ENCODE measurements around the gene CCL17.
"Not testable (repeated sequence)": the region's sequence is repeated elsewhere in the genome, so short reads cannot be mapped to it uniquely, and the experiment has no call there.

CCL17 gene

DNA sequence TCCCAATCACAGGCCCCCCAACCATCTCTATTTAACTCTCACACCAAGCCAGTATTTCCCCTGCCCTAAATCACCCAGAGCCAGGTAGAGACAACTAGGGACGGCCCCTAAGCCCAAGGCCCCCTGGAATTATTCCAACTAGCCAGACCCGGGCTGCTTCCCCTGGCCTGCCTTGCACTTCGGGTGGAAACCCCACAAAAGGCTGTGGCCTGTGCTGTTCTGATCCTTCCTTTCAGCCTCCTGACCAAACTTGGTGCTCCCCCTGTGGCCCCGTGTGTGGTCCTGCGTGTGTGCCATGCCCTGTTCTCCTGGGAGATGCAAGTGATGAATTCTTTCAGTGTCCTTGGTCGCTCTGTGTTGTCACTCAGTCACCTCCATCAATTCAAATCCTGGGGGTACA lies 14.9 kb downstream of the CCL17 start:
- in situ Hi-C loops (cut with HindIII; ENCODE audit: low pct_ligation_motif_present, low pct_unique_long_range_greater_than_20kb, low sequenced_read_pairs): no loop called here

DNA sequence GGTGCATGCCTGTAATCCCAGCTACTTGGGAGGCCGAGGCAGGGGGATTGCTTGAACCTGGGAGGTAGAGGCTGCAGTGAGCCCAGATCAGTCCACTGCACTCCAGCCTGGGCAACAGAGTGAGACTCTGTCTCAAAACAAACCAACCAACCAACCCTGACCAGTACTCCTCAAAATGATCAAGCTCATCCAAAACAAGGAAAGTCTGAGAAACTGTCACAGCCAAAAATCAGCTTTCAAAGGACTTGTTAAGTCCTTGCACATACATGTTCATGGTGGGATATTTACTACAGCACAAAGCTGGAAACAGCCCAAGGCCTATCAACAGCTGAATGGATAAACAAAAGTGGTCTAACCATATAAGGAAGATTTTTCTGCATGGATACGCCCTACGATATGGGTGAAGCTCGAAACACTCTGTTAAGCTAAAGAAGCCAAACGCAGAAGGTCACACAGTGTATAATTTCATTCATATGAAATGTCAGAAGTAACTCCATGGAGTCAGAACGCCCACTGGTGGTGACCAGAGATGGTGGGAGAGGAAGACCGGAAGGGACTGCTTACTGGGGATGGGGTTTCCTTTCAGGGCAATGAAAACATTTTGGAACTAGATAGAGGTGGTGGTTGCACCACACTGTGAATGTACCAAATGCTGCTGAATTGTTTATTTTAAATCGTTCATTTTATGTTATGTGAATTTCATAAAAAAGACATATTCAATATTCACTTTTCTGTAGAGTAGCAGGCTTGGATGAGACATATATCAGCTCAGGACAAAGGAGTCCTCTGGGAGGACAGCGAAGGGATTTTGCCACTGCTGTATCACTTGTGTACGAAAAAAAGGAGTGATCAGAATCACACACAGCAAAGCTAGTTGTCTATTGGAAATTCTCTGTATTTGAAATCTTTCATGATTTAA lies 17.7 kb downstream of the CCL17 start:
- peak; percentile 60 for DNase-seq
- in situ Hi-C loops (cut with HindIII; ENCODE audit: low pct_ligation_motif_present, low pct_unique_long_range_greater_than_20kb, low sequenced_read_pairs): no loop called here

More for the DNA sequence above, 14.9 kb downstream of the CCL17 start:
- no peak for DNase-seq

DNA sequence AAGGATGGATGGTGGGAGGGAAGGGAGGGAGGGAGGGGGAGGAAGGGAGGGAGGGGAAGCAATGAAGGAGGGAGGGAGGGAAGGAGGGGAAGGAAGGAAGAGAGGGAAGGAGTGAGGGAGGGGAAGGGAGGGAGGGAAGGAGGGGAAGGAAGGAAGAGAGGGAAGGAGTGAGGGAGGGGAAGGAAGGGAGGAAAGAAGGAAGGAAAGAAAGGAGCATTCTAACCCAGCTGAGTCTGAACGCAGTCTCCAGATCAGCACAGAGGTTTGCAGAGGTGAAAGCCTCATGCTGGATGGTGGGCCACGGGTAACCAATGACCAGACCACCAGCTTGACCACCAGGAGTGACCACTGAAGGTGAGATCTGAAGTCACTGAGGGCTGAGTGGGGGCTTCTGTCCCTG lies 18.6 kb downstream of the CCL17 start:
- no peak for DNase-seq
- in situ Hi-C loops (cut with HindIII; ENCODE audit: low pct_ligation_motif_present, low pct_unique_long_range_greater_than_20kb, low sequenced_read_pairs): no loop called here

GRCh38 chr16:57424583-57424982 lies 20.0 kb downstream of the CCL17 start:
- DNase-seq: no peak
- in situ Hi-C loops (cut with HindIII; ENCODE audit: low pct_ligation_motif_present, low pct_unique_long_range_greater_than_20kb, low sequenced_read_pairs): no loop called here

DNA sequence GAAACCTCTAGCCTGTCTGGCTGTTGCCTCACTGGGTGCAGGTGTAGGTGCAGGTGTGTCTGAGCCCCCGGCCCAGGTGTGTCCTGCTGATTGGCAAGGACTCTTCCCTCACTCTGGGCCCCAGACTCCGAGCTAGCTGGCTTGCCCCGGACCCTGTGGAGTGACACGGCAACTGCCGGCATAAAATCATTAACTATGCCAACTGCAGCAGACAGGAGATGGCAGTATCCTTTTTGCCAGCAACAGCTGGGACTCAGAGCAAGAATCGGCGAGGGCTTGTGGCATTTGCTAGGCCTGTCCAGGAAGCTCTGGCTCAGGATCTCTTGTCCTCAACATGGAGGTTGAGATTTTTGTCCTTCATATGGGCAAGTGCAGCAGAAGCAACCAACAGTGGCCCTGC lies 21.8 kb downstream of the CCL17 start:
- in situ Hi-C loops (cut with HindIII; ENCODE audit: low pct_ligation_motif_present, low pct_unique_long_range_greater_than_20kb, low sequenced_read_pairs): no loop called here
- no peak for DNase-seq

DNA sequence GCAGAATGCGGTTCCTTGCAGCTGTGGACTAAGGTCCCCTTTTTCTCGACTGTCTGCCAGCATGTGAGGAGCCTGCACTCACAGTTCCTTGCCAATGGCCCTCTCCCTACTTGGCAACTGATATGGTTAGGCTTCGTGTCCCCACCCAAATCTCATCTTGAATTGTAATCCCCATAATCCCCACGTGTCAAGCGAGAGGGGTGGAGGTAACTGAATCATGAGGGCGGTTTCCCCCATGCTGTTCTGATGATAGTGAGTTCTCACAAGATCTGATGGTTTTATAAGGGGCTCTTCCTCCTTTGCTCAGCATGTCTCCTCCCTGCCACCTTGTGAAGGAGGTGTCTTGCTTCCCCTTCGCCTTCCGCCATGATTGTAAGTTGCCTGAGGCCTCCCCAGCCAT lies 22.7 kb downstream of the CCL17 start:
- no peak for DNase-seq
- in situ Hi-C loops (cut with HindIII; ENCODE audit: low pct_ligation_motif_present, low pct_unique_long_range_greater_than_20kb, low sequenced_read_pairs): no loop called here

GRCh38 chr16:57427824-57428223 lies 23.3 kb downstream of the CCL17 start:
- DNase-seq: no peak
- in situ Hi-C loops (cut with HindIII; ENCODE audit: low pct_ligation_motif_present, low pct_unique_long_range_greater_than_20kb, low sequenced_read_pairs): no loop called here

DNA sequence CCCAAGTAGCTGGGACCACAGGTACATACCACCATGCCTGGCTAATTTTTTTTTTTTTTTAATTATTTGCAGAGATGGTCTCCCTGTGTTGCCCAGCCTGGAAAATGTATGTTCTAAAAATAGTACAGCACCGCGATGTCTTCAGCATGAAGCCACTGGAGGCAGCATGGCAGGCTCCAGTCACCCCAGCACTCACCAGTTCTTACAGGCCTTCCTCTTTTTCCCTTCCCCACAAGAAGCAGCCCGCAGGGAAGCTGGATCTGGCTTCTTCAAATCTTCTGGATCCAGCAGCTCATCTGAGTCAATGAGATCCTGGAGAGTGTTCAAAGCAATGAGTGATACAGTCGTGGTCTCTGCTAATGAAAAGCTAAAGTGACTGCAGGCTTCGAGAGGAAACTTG lies 26.4 kb downstream of the CCL17 start:
- in situ Hi-C loops (cut with HindIII; ENCODE audit: low pct_ligation_motif_present, low pct_unique_long_range_greater_than_20kb, low sequenced_read_pairs): no loop called here

DNA sequence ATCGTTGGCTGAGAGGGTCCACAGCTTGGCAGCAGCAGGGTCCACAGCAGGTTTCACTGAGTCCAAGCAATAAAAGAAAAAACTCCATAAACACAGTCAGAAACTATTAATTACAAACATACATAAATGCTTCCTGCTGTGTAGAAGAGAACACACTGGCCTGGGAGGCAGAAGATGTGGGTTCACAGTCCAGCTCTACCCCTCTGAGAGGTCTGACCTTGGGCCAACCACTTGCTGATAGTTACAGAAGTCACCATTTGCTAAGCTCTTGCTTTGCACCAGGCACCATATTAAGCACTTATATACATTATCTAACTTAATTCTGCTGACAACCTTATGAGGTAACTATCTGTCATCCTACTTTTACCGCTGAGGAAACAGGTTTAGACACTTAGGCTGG lies 27.9 kb downstream of the CCL17 start:
- DNase-seq: no peak
- in situ Hi-C loops (cut with HindIII; ENCODE audit: low pct_ligation_motif_present, low pct_unique_long_range_greater_than_20kb, low sequenced_read_pairs): no loop called here

More for the DNA sequence above, 26.4 kb downstream of the CCL17 start:
- DNase-seq: no peak

DNA sequence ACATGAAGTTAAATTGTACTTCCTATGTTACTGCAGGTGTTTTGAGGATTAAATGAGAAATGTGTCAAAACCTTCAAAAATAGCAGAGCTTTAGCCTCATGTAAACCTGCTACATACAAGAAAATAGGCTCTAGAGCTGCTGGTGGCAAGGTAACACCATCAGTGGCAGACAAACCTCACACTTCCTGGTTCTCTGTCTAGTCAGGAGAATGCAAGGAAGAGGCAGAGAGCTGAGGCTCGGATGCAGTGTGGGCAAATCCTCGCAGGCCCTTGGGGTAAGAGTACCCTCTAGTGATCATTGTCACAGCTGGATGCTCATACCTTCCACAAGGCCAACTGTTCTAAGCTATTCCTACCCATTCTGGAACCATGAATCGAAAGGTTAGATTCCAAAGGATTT lies 28.4 kb downstream of the CCL17 start:
- in situ Hi-C loops (cut with HindIII; ENCODE audit: low pct_ligation_motif_present, low pct_unique_long_range_greater_than_20kb, low sequenced_read_pairs): no loop called here
- no peak for DNase-seq

GRCh38 chr16:57434003-57434402 lies 29.4 kb downstream of the CCL17 start:
- in situ Hi-C loops (cut with HindIII; ENCODE audit: low pct_ligation_motif_present, low pct_unique_long_range_greater_than_20kb, low sequenced_read_pairs): no loop called here
- no peak for DNase-seq

GRCh38 chr16:57435838-57436237 lies 31.3 kb downstream of the CCL17 start:
- no peak for DNase-seq
- in situ Hi-C loops (cut with HindIII; ENCODE audit: low pct_ligation_motif_present, low pct_unique_long_range_greater_than_20kb, low sequenced_read_pairs): no loop called here

- DNase-seq; in situ Hi-C loops (cut with HindIII; ENCODE audit: low pct_ligation_motif_present, low pct_unique_long_range_greater_than_20kb, low sequenced_read_pairs): not testable (repeated sequence)
Observed at GRCh38 chr16:57439947-57440346, 35.4 kb downstream of the CCL17 start.

DNA sequence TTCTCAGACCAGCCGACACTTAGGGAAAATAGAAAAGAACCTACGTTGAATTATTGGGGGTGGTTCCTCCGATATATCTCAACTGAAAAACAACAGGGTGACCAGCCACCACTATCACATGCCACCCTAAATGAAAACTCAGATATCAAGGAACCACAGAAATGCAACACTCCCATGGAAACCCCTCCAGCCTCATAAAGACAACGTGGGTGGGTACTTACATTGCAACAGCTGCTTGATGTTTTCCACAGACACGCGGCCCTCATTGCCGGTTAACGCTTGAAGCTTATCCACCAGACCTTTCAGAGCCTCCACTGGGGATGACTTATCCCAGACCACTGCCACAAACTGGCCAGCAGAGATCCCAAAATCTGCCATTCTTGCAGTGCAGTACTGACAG lies 36.0 kb downstream of the CCL17 start:
- in situ Hi-C loops (cut with HindIII; ENCODE audit: low pct_ligation_motif_present, low pct_unique_long_range_greater_than_20kb, low sequenced_read_pairs); DNase-seq: not testable (repeated sequence)

- no peak for DNase-seq
- in situ Hi-C loops (cut with HindIII; ENCODE audit: low pct_ligation_motif_present, low pct_unique_long_range_greater_than_20kb, low sequenced_read_pairs): no loop called here
Observed at GRCh38 chr16:57444711-57445110, 40.1 kb downstream of the CCL17 start.

- no peak for DNase-seq
- in situ Hi-C loops (cut with HindIII; ENCODE audit: low pct_ligation_motif_present, low pct_unique_long_range_greater_than_20kb, low sequenced_read_pairs): no loop called here
Observed at GRCh38 chr16:57445510-57445909, 40.9 kb downstream of the CCL17 start.

GRCh38 chr16:57446531-57447185 lies 42.1 kb downstream of the CCL17 start:
- DNase-seq: peak; percentile 26
- in situ Hi-C loops (cut with HindIII; ENCODE audit: low pct_ligation_motif_present, low pct_unique_long_range_greater_than_20kb, low sequenced_read_pairs): no loop called here

- peak; percentile 97 for DNase-seq
- in situ Hi-C loops (cut with HindIII; ENCODE audit: low pct_ligation_motif_present, low pct_unique_long_range_greater_than_20kb, low sequenced_read_pairs): no loop called here
Observed at GRCh38 chr16:57447186-57447962, 42.8 kb downstream of the CCL17 start, which contains the start of the genes CIAPIN1 and COQ9. TSS of gene CIAPIN1 (minus strand) at chr16:57447385. CDS start at chr16:57440928, 6,457 bp downstream. TSS of gene COQ9 (plus strand) at chr16:57447479. CDS start at chr16:57447506, 27 bp downstream.

DNA sequence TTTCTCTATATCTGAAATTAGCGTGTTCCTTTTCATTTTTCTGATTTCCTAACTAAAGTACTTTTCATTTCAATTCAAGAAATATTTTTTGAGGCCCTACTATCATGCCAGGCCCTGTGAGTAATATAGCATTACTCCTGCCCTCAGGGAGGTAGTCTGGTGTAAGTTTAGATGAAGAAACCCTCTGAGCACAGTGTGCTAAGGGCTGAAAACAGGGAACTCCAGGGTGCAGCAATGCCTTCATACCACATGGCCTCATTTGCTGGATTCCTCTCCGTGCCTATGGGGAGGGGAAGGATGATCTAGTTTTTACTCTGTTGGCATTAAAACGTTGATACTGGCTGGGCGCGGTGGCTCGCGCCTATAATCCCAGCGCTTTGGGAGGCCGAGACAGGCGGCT lies 47.5 kb downstream of the CCL17 start:
- in situ Hi-C loops (cut with HindIII; ENCODE audit: low pct_ligation_motif_present, low pct_unique_long_range_greater_than_20kb, low sequenced_read_pairs): no loop called here
- no peak for DNase-seq
